HG03521 (cell line): ENCODE results near the gene APOB.

ENCODE experiments used
- ATAC-seq: cut with Tn5 transposase; IDR thresholded peaks from one replicate; pipeline ENCODE4 v1.9.1; 2021; ENCODE audit warnings: mild to moderate bottlenecking, moderate library complexity; ENCODE audit not compliant: unreplicated experiment

Gene APOB

DNA sequence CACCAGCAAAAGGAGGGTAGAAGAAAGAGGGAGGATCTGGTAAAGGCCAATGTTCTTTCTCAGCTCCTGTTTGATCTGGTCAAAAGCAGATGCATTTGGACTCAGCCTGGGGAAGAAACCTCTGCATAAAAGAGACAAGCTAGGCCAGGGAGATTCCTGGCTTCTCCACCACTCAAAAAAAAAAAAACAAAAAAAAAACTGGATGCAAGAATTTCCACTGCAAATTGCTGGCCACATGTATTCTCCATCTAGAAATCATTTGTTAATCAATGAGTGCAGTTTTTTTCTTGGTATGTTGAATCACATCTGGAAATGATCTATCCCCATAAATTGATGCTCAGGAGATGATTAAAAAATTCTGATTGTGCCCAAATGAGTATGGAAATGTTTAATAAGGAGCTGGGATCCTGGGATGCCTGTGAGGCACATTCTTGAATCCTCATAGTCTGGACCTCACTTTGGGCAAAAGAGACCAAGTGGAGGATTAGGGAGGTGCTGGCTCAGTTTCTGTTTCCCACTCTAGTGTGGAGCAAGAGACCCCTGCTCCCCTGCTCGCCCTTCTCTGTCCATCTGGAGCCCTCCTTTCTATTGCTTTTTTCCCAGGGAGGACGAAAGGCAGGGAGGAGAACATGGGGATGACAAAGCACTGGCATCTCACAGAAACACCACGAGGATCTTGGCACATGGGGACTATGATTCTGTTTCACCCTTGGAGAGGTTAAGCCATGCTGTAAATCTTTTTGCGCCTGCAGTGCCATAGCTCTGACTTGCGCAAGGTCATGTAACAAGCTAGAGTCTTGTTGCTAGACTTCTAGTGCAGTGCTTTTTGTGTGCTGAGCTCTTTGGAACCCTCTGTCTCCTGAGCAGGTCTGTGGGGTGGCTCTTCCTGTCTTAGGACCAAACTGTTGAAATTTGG, 57.6 kb downstream of the APOB start:
- ATAC-seq, result no peak

- ATAC-seq, result no peak
These were observed 58.8 kb downstream of the APOB start for GRCh38 chr2:20985062-20985461.

- ATAC-seq, result no peak
These were observed 59.5 kb downstream of the APOB start for GRCh38 chr2:20984408-20984807.

- no peak for ATAC-seq
These were observed 60.0 kb downstream of the APOB start for GRCh38 chr2:20983844-20984243.

GRCh38 chr2:20982861-20983260, 61.0 kb downstream of the APOB start:
- ATAC-seq, result no peak

GRCh38 chr2:20977520-20978180, 66.2 kb downstream of the APOB start:
- ATAC-seq, result no peak

DNA sequence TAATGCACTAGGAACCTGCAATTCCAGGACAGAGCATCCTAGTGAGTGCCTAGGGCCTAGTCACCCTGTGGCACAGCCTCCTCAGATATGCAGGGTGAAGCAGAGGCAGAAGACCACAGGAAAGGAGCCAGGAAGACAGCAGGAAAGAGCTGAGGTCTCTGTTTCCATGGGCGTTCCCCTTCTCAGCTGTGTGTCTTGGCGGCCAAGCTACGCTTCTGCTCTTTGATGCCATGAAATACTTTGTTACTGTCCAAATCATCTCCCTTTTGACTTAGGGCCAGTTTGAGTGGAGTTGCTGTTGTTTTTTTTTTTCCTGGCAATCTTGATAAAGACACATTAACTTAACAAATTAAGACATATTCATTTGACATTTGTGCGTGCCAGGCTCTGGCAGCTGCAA, 67.3 kb downstream of the APOB start:
- ATAC-seq, result no peak

GRCh38 chr2:20972792-20973565, 70.9 kb downstream of the APOB start:
- ATAC-seq, result no peak

GRCh38 chr2:20972110-20972509, 71.8 kb downstream of the APOB start:
- no peak for ATAC-seq

GRCh38 chr2:20970068-20970467, 73.8 kb downstream of the APOB start:
- no peak for ATAC-seq

DNA sequence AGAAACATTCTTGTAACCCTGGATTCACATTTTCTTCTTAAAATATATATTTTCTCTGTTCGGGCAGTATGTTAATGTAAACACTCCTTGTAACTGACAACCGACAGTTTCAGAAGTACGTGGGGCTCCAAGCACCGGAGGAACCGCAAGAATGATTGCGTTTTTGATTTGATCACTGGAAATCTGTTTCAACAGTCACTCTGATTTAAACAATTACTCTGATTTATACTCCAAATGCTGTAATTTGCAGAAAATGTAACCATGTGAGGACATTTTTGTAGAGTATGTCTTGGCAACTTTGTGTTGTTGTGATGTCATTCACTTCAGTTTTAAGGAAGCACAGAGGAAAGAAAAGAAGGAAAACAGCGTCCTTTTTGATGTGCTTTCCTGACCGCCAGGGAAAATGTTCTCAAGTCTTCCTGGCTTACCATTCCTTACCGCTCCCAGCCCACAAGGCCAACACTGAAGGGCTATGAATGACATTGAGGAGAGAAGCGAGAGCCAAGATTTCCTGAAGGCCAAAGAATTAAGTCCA, 77.7 kb downstream of the APOB start:
- ATAC-seq, result no peak

GRCh38 chr2:20965221-20965620, 78.7 kb downstream of the APOB start:
- no peak for ATAC-seq

- no peak for ATAC-seq
These were observed 80.0 kb downstream of the APOB start for GRCh38 chr2:20963867-20964266.

DNA sequence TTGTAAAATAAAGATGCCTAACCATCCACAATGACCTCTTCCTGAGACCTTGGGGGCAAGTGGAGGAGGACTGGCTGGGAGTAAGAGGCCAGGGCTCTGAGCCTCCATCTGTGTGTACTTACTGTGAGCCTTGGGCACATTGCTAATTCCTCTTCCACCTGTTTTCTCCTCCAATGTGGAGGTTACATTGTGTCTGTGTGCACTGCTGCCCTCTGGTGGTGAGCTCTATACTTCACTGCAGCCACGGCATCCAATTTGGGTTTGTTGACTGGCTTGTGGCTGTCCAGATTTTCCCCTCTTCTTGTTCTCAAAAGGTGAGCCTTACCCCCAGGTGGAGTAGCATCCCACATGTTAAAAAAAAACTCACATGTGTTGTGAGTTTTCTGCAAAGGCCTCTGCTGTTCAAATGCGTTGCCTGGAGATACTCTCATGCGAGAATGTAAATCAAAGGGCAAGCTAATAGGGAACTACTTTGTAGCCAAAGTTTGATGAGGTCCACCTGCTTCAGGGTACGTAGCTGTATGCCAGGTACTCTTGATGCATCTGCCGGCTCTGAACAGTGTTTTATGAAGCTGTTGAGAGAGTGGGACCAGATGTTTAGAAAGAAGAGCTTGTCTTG, 80.8 kb downstream of the APOB start:
- ATAC-seq, result peak; percentile 73

- no peak for ATAC-seq
These were observed 82.0 kb downstream of the APOB start for GRCh38 chr2:20961858-20962257.

GRCh38 chr2:20960003-20960402, 83.9 kb downstream of the APOB start:
- ATAC-seq, result no peak

GRCh38 chr2:20959252-20959651, 84.6 kb downstream of the APOB start:
- no peak for ATAC-seq

GRCh38 chr2:20957788-20958525, 85.9 kb downstream of the APOB start:
- ATAC-seq, result no peak

GRCh38 chr2:20955277-20956026, 88.4 kb downstream of the APOB start:
- ATAC-seq, result no peak
